Adrenal gland (tissue), 5 donors: ENCODE measurements around the gene SEZ6L2.
A peak's percentile ranks its signal among the peaks of the same experiment; 100 is the strongest.

Source experiments
- POLR2A ChIP-seq, 2 donors: fragments of 450-650 bp; IDR thresholded peaks; one replicate each; pipeline ENCODE4 v1.6.1; 2017; ENCODE audit warnings: antibody characterized with exemption in 2 of 2, mild to moderate bottlenecking in 2 of 2, moderate library complexity in 1 of 2
- TF ChIP-seq, protein P1 (sequence below), 6 experiments: fragments of 450-650 bp in 4 of 6; fragments of 200-600 bp in 2 of 6; sonication (generic) in 1 of 6; IDR thresholded peaks; 1 replicate in 5 of 6; 2 replicates in 1 of 6; pipeline versions ENCODE4 v1.5.1 to v1.8.0; 2016 to 2021; ENCODE audit warnings: antibody characterized with exemption in 6 of 6, mild to moderate bottlenecking in 2 of 6, moderate library complexity in 1 of 6
- donor health status: DM: no; HTN: no; CAD: no.

GRCh38 chr16:29825145-29826044 lies 74.0 kb downstream of the SEZ6L2 start:
- TF ChIP-seq, protein P1, sequence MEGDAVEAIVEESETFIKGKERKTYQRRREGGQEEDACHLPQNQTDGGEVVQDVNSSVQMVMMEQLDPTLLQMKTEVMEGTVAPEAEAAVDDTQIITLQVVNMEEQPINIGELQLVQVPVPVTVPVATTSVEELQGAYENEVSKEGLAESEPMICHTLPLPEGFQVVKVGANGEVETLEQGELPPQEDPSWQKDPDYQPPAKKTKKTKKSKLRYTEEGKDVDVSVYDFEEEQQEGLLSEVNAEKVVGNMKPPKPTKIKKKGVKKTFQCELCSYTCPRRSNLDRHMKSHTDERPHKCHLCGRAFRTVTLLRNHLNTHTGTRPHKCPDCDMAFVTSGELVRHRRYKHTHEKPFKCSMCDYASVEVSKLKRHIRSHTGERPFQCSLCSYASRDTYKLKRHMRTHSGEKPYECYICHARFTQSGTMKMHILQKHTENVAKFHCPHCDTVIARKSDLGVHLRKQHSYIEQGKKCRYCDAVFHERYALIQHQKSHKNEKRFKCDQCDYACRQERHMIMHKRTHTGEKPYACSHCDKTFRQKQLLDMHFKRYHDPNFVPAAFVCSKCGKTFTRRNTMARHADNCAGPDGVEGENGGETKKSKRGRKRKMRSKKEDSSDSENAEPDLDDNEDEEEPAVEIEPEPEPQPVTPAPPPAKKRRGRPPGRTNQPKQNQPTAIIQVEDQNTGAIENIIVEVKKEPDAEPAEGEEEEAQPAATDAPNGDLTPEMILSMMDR (IDR thresholded peaks at IDR 0.05) = no peak
- peak in 1 of 2 donors; percentile 11 for TF ChIP-seq POLR2A (IDR thresholded peaks at IDR 0.05)
